ENCODE results near the gene CTNNB1. TPM values are rescaled to one million over a fixed set of nuclear protein-coding genes. Genes with fewer than 3 reads are reported as not detected.

The CTNNB1 gene
- 1,899 and 2,783 TPM in 2 replicates for total RNA-seq

GRCh38 chr3:41198950-41199865, at the start of gene CTNNB1:
Gene CTNNB1 (plus strand): TSS chr3:41199505. CDS start chr3:41224069, 24,564 bp downstream.

